Caco-2 (cell line): Measurements from ENCODE around the gene APOE. TPM values are rescaled to one million over a fixed set of nuclear protein-coding genes. Genes with fewer than 3 reads are reported as not detected.
"Not testable (repeated sequence)": the region's sequence is repeated elsewhere in the genome, so short reads cannot be mapped to it uniquely, and the experiment has no call there.

Experiments
- BruUV-seq: library from RNA; stranded (reverse); fragments of 400-500 nt; replicated peaks from 2 replicates; lab custom pipeline; 2021; lab: Mats Ljungman, UMichigan
- CTCF ChIA-PET: fragments of 300-600 bp; sonication (Branson Sonifier 250); formaldehyde crosslinking; loops from one replicate; lab custom pipeline; 2022; ENCODE audit warnings: antibody characterized with exemption; lab: Charles Lee
- POLR2A ChIA-PET: fragments of 300-600 bp; sonication (Branson Sonifier 250); formaldehyde crosslinking; loops from one replicate; lab custom pipeline; 2022; ENCODE audit warnings: antibody characterized with exemption; lab: Charles Lee
- DNase-seq, 2 experiments: peaks; one replicate each; pipeline versions ENCODE4 v3.0.0 to v3.0.0-alpha.2; 2020 to 2022
- H3K27me3 ChIP-seq: replicated peaks from 2 replicates; pipeline ENCODE4 v1.6.0; 2011; ENCODE audit warnings: low read length; ENCODE audit not compliant: control insufficient read depth, insufficient read depth
- H3K36me3 ChIP-seq: 2 replicates; pipeline ENCODE4 v1.5.1; 2011; ENCODE audit warnings: low read length; ENCODE audit not compliant: control insufficient read depth, insufficient read depth
- H3K4me1 ChIP-seq: fragments of 250-450 bp; sonication (Bioruptor Pico); 2 replicates; pipeline ENCODE4 v1.5.1; 2020; ENCODE audit warnings: mild to moderate bottlenecking
- H3K4me3 ChIP-seq: 2 replicates; pipeline ENCODE4 v1.5.1; 2011; ENCODE audit warnings: low read depth, mild to moderate bottlenecking, control low read depth, low read length
- H3K9me3 ChIP-seq: fragments of 250-450 bp; sonication (Bioruptor Pico); 2 replicates; pipeline ENCODE4 v1.5.1; 2020; ENCODE audit warnings: mild to moderate bottlenecking, moderate library complexity
- H3K27ac Mint-ChIP-seq: one replicate; pipeline ENCODE4 v1.8.0; 2022; ENCODE audit warnings: mixed read lengths; ENCODE audit not compliant: unreplicated experiment
- H3K27me3 Mint-ChIP-seq: one replicate; pipeline ENCODE4 v1.8.0; 2022; ENCODE audit warnings: mixed read lengths; ENCODE audit not compliant: insufficient read depth, unreplicated experiment
- H3K36me3 Mint-ChIP-seq: one replicate; pipeline ENCODE4 v1.8.0; 2022; ENCODE audit warnings: mild to moderate bottlenecking, mixed read lengths; ENCODE audit not compliant: insufficient read depth, unreplicated experiment
- H3K4me1 Mint-ChIP-seq: one replicate; pipeline ENCODE4 v1.8.0; 2022; ENCODE audit warnings: low read depth, mixed read lengths; ENCODE audit not compliant: unreplicated experiment
- H3K4me3 Mint-ChIP-seq: one replicate; pipeline ENCODE4 v1.8.0; 2022; ENCODE audit warnings: mild to moderate bottlenecking, moderate library complexity, mixed read lengths; ENCODE audit not compliant: unreplicated experiment
- H3K9me3 Mint-ChIP-seq: one replicate; pipeline ENCODE4 v1.8.0; 2022; ENCODE audit warnings: mixed read lengths; ENCODE audit not compliant: unreplicated experiment
- intact Hi-C: fragments of 100-400 bp; cut with micrococcal nuclease; formaldehyde crosslinking; loops from one replicate; pipeline ENCODE4 v1.10.0; 2022; ENCODE audit not compliant: unreplicated experiment
- total RNA-seq: library from RNA; stranded (reverse); gene quantifications from 2 replicates; pipeline ENCODE4 v1.2.3, GENCODE V29; 2022
- TF ChIP-seq, protein P1 (sequence below), 2 experiments: fragments of 200-600 bp in 1 of 2; IDR thresholded peaks; 1 replicate in 1 of 2; 2 replicates in 1 of 2; pipeline versions ENCODE4 v1.5.1 to v1.8.0; 2011 to 2022; ENCODE audit warnings: antibody characterized with exemption in 1 of 2, control low read depth in 1 of 2, inconsistent platforms in 1 of 2, low read depth in 1 of 2, low read length in 1 of 2, mild to moderate bottlenecking in 1 of 2, moderate library complexity in 1 of 2; ENCODE audit not compliant: insufficient read depth in 1 of 2, severe bottlenecking in 1 of 2, unreplicated experiment in 1 of 2

APOE gene
- total RNA-seq, 1 experiment from 2014 or later: 1,404 TPM

GRCh38 chr19:44924243-44924725 lies 18.7 kb downstream of the APOE start:
- H3K4me1 Mint-ChIP-seq: peaks cover 15% of the 10 kb centered on the region
- no TSS peak for BruUV-seq
- H3K4me3 Mint-ChIP-seq: peak overlapping the region; percentile 31
- Histone ChIP-seq H3K9me3 (no peaks in the 10 kb centered on the region), H3K36me3 (peaks cover 1% of the 10 kb centered on the region; the same call in 1 of the 2 replicates), H3K4me3 (no peak overlapping the region), H3K27me3 (no peaks in the 10 kb centered on the region), H3K4me1 (peaks cover 16% of the 10 kb centered on the region)
- H3K27ac Mint-ChIP-seq: peak overlapping the region; percentile 82
- no peaks in the 10 kb centered on the region for H3K9me3 Mint-ChIP-seq
- CTCF ChIA-PET: interaction anchor here (0.5 to 0.7 kb wide), 3 partner anchors 12 to 80 kb away, joined by 3 to 6 read pairs (median 3); partner anchors contain the start of gene APOE
- POLR2A ChIA-PET: interaction anchor here (1.1 kb wide), 2 partner anchors 9 to 18 kb away, joined by 4 to 5 read pairs; partner anchors contain the start of gene APOE
- intact Hi-C loops: no loop called here
- H3K27me3 Mint-ChIP-seq: no peaks in the 10 kb centered on the region
- TF ChIP-seq, protein P1, sequence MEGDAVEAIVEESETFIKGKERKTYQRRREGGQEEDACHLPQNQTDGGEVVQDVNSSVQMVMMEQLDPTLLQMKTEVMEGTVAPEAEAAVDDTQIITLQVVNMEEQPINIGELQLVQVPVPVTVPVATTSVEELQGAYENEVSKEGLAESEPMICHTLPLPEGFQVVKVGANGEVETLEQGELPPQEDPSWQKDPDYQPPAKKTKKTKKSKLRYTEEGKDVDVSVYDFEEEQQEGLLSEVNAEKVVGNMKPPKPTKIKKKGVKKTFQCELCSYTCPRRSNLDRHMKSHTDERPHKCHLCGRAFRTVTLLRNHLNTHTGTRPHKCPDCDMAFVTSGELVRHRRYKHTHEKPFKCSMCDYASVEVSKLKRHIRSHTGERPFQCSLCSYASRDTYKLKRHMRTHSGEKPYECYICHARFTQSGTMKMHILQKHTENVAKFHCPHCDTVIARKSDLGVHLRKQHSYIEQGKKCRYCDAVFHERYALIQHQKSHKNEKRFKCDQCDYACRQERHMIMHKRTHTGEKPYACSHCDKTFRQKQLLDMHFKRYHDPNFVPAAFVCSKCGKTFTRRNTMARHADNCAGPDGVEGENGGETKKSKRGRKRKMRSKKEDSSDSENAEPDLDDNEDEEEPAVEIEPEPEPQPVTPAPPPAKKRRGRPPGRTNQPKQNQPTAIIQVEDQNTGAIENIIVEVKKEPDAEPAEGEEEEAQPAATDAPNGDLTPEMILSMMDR (IDR thresholded peaks at IDR 0.05; ENCODE audit: insufficient read depth in 1 of 2, low read depth in 1 of 2, low read length in 1 of 2, severe bottlenecking in 1 of 2, unreplicated experiment in 1 of 2): no peak
- DNase-seq: peak in 1 of 2 experiments; percentile 59
- H3K36me3 Mint-ChIP-seq: peaks cover 12% of the 10 kb centered on the region

DNA sequence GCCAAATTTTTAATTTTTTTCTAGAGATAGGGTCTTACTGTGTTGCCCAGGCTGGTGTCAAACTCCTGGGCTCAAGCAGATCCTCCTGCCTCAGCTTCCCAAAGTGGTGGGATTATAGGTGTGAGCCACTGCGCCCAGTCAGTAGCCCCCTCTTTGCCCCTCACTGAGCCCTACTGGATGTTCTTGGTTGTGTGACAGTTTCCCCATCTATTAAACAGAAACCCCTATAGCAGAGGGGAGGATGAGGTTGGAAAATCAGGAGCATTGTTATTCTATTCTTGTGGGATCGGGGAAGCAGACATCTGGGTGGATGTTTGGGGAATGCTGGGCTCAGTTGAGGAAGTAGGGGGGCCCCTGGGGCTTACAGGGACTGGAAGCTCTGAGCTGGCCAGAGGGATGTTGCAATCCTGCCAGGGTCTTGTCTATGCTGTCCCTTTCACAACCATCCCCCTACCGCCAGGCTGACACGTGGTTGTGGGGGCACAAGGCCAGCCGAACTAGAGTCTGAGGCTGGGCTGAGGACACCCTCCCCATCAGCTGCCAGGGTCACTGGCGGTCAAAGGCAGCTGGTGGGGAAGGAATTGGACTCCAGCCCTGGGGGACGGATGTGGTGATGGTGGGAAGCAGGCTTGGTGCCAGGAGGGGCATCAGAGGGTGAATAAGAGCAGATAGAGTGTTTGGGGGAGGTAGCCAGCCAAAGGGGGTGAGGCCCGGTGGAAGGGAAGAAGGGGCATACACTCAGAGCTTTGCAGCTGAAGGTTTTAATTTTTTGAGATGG lies 19.7 kb downstream of the APOE start:
- Mint-ChIP-seq H3K4me1 (peaks cover 15% of the 10 kb centered on the region), H3K27me3 (no peaks in the 10 kb centered on the region), H3K36me3 (peaks cover 12% of the 10 kb centered on the region), H3K9me3 (no peaks in the 10 kb centered on the region), H3K4me3 (no peak overlapping the region), H3K27ac (no peak overlapping the region)
- Histone ChIP-seq H3K36me3 (peaks cover 1% of the 10 kb centered on the region; the same call in 1 of the 2 replicates), H3K4me3 (no peak overlapping the region), H3K4me1 (peaks cover 14% of the 10 kb centered on the region), H3K27me3 (no peaks in the 10 kb centered on the region), H3K9me3 (no peaks in the 10 kb centered on the region)
- ChIA-PET POLR2A (interaction anchor here (0.5 kb wide), 1 partner anchor 80 kb away, joined by 5 read pairs; no protein-coding TSS in a partner anchor), CTCF (no interaction called here)
- no peak for DNase-seq
- TF ChIP-seq, protein P1 (IDR thresholded peaks at IDR 0.05; ENCODE audit: insufficient read depth in 1 of 2, low read depth in 1 of 2, low read length in 1 of 2, severe bottlenecking in 1 of 2, unreplicated experiment in 1 of 2): no peak
- no TSS peak for BruUV-seq
- intact Hi-C loops: no loop called here

- H3K27me3 ChIP-seq, POLR2A ChIA-PET, CTCF ChIA-PET, H3K27me3 Mint-ChIP-seq, DNase-seq, H3K36me3 ChIP-seq, H3K9me3 Mint-ChIP-seq, BruUV-seq, H3K4me3 ChIP-seq, H3K4me1 ChIP-seq, intact Hi-C loops, H3K9me3 ChIP-seq: not testable (repeated sequence)
- peak overlapping the region; percentile 21 for H3K4me3 Mint-ChIP-seq
- H3K4me1 Mint-ChIP-seq: peaks cover 15% of the 10 kb centered on the region
- H3K27ac Mint-ChIP-seq: peak overlapping the region; percentile 2
- H3K36me3 Mint-ChIP-seq: peaks cover 12% of the 10 kb centered on the region
These were observed 20.9 kb downstream of the APOE start for GRCh38 chr19:44926245-44927077.
